HG03571 (cell line): ENCODE measurements around the gene DGCR2.
A peak's percentile ranks its signal among the peaks of the same experiment; 100 is the strongest.
"Not testable (repeated sequence)": the region's sequence is repeated elsewhere in the genome, so short reads cannot be mapped to it uniquely, and the experiment has no call there.

ENCODE experiments used
- ATAC-seq: cut with Tn5 transposase; IDR thresholded peaks from one replicate; pipeline ENCODE4 v1.9.1; 2021; ENCODE audit not compliant: unreplicated experiment

Gene DGCR2

GRCh38 chr22:19122143-19122751, at the start of gene DGCR2:
TSS of gene DGCR2 (minus strand) at chr22:19122412. CDS start at chr22:19122206, 206 bp downstream.
- ATAC-seq, result peak; percentile 78

GRCh38 chr22:19169947-19170318, 47.7 kb upstream of the DGCR2 start:
- no peak for ATAC-seq

- ATAC-seq, result no peak
Measured at GRCh38 chr22:19169002-19169946, 47.1 kb upstream of the DGCR2 start.

- ATAC-seq, result no peak
Measured at GRCh38 chr22:19168088-19168890, 46.1 kb upstream of the DGCR2 start.

GRCh38 chr22:19167106-19167869, 45.1 kb upstream of the DGCR2 start:
- ATAC-seq, result no peak

- ATAC-seq, result no peak
Measured at GRCh38 chr22:19166421-19166820, 44.2 kb upstream of the DGCR2 start.

GRCh38 chr22:19164425-19164824, 42.2 kb upstream of the DGCR2 start:
- no peak for ATAC-seq

GRCh38 chr22:19158649-19159048, 36.4 kb upstream of the DGCR2 start:
- ATAC-seq, result not testable (repeated sequence)

GRCh38 chr22:19156109-19156508, 33.9 kb upstream of the DGCR2 start:
- ATAC-seq, result not testable (repeated sequence)

GRCh38 chr22:19152942-19153883, 31.0 kb upstream of the DGCR2 start:
- ATAC-seq, result no peak

GRCh38 chr22:19151329-19152191, 29.3 kb upstream of the DGCR2 start:
- ATAC-seq, result no peak

- ATAC-seq, result no peak
Measured at GRCh38 chr22:19150482-19151328, 28.5 kb upstream of the DGCR2 start.

- no peak for ATAC-seq
Measured at GRCh38 chr22:19149991-19150390, 27.8 kb upstream of the DGCR2 start, which contains the start of gene GSC2. TSS of gene GSC2 (minus strand) at chr22:19150292. CDS start at chr22:19150283, 9 bp downstream.

GRCh38 chr22:19149047-19149883, 27.1 kb upstream of the DGCR2 start:
- no peak for ATAC-seq

- no peak for ATAC-seq
Measured at GRCh38 chr22:19148417-19149046, 26.3 kb upstream of the DGCR2 start.

- ATAC-seq, result no peak
Measured at GRCh38 chr22:19147195-19147780, 25.1 kb upstream of the DGCR2 start.
